Hematopoietic multipotent progenitor cell treated with erythropoietin and hydrocortisone succinate and interleukin-3 and kit ligand, for 17 days (in vitro differentiated cells): ENCODE results near the gene FLYWCH2.

Experiments
- DNase-seq: peaks from one replicate; pipeline ENCODE4 v3.0.0-alpha.2; 2015; ENCODE audit warnings: low spot score

The FLYWCH2 gene

GRCh38 chr16:2881783-2882649 is 999 bp upstream of the FLYWCH2 start:
- no peak for DNase-seq

- no peak for DNase-seq
These were observed 468 bp downstream of the FLYWCH2 start for GRCh38 chr16:2883458-2883908.

DNA sequence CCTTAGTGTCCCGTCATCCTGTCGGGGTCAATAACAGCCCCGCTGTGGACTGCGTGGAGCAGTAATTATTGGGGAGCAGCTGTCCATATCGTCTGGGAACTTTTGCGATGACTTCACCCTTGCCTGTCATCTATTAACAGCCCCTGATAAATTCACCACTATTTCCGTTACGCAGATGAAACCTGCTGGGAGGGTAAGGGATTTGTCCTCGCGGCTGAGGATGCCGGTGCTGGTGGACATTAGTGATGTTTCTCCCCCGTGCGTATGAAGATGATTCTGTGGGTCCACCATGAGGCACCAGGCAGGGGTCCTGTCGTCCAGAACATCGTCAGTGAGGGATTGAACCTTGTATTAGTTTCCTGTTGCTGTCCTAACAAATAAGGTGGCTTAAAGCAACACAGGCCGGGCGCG is 1.0 kb downstream of the FLYWCH2 start:
- no peak for DNase-seq

DNA sequence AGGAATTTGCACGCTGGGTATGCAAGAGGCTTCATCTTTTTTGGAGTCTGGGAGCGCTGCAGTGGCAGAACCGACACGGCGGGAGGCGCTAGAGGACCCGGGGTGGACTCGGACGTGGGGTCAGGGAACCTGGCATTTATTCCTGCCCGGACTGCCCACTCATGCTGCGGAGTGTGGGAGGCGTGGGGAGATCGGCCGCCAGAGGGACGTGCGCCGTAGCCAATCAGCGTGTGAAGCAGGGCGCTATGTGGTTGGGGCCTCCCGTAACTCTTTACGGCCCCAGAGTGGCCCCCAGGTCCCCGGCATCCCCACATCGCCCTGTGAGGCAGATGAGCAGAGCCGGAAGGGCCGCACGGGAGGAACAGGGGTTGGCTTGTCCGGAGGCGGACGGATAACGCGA is 11.2 kb downstream of the FLYWCH2 start:
- no peak for DNase-seq

- no peak for DNase-seq
These were observed 12.8 kb downstream of the FLYWCH2 start for GRCh38 chr16:2895813-2896212.

- no peak for DNase-seq
These were observed 13.5 kb downstream of the FLYWCH2 start for GRCh38 chr16:2896480-2897010.

DNA sequence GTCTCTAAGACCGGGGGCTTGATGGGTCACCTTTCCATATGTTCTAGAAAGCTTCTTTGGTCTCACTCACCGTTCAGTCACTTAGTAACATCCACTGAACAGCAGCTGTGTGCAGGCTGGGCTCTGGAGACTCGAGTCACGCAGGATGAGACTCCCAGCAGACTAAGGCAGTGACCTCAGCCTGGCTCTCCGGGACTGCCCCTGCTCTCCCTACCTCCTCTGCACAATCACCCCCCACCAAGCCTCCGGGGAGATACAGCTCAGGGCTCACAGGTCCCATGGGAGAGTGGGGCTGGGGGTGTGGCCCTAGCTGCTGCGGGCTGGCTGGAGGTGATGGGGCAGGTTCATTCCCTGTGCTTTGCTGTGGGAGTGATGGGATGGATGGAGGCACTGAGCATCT is 14.1 kb downstream of the FLYWCH2 start:
- DNase-seq = no peak

DNA sequence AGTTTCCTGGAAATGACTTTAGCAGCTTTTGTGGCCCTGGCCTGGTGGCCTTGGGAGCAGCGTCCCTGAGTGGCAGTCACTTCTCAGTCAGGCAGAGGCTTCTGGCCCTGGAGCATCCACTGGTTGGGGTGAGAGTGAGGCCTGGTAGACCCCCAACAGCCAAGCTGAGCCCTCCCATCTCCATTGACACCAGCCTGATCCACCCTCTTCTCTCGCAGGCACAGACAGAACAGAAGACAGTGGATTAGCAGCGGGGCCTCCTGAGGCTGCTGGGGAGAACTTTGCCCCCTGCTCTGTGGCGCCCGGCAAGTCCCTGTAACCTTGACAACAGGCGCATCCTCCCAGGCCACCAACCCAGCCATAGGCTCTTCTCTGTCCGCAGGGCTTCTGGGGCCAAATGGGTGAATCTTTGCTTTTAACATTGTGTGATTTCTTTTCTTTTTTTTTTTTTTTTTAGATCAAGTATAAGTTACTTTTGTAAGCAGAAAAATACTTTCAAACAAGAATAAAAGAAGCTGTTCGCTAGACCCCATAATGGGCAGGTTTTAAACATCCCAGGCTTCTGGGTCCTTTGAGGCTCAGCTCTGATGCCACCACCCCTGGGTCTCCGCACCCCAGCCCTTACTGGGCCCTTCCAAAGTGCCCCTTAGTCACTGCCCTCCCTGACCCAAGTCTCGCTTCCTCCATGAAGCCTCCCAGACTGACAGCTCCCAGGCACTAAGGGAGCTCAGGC is 16.0 kb downstream of the FLYWCH2 start:
- DNase-seq = no peak

GRCh38 chr16:2899564-2900072 is 16.6 kb downstream of the FLYWCH2 start:
- DNase-seq = no peak

DNA sequence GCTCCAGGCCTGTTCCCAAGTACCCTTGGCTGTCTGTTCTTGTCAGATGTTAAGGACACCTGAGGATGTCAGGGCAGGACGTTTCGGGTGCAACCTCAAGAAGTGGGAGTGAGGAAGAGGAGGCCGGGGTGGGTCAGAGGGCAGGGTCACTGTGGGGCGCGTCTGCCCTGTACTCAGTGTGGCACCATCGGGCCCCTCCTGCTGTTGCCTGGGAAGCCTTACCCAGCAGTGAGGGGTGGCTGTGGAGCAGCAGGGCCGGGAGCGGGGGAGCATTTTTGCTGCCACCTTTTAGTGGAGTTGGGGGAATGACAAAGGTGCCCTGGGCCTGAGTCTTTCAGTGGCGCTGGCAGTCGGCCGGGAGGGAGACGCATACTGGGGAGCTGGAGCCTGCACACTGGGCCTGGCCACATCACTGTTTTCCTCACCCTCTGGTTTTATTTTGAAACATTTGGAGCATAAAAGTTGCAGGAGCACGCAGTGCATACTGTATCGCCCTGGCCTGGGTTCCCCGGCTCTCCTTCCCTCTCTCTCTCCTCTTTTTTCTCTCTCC is 17.6 kb downstream of the FLYWCH2 start:
- DNase-seq = no peak

DNA sequence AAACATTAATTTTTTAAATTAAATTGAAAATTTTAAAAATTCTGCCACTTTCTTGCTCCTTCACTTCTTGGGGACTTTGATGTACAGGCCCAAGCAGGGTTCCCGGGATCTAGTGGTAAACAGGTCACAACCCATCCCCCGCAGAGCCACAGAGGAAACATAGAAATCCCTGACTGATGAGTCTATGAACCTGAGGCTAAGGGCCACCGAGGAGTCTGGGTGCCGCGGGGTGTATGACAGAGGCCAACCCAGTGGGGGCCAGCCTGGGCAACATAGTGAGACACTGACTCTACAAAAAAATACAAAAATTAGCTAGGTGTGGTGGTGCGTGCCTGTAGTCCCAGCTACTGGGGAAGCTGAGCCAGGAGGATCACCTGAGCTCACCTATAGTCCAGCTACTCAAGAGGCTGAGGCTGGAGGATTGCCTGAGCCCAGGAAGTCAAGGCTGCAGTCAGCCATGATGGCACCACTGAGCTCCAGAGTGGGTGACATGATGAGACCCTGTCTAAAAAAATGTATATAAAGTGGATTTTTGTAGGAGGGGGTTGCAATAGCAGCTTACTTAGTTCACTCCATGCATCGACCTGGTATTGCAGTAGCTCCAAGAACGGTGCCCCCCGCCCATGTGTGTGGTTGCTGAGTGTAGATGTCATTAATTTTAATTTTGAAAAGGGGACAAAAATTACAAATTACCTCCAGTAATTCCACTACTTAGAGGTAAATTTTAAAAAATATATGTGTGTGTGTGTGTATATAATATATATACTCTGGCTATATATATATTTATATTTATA is 19.5 kb downstream of the FLYWCH2 start:
- DNase-seq = no peak

DNA sequence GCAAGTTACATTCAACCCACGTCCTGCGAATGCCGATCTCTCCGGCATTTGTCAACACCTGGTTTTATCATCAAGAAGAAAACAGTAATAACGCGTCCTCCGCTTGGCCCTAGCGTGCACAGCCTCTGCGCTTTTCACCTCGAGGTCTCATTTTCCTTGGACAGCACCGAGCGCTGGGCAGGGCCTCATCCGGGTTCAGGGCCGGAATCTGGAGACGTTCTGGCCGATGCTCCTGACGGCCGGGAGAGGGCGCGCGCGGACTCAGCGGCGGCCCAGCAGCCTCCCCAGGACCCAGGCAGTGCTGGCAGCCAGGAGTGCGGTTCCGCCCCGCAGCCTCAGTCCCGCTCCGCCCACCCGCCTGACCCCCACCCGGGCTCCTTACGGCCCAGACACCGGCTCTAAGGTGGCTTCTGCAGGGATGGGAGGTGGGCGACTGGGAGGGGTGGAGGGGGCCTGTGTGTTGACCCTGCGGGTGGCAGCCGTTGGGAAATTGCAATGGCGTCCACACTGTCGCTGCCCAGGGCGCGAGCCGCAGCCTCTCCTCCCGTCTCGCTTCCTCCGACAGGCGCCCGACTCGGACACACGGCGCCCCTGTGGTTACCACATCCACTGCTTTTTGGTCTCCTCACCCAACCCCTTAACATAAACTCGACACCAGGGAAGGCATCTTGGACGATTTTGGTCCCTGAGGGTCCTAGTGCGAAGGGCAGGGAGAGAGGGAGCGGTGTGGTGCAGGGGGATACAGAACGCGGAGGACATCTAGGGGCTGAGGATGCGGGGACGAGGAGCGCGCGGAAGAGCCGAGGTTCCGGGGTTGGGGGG is 21.3 kb downstream of the FLYWCH2 start:
- DNase-seq = peak; percentile 84

DNA sequence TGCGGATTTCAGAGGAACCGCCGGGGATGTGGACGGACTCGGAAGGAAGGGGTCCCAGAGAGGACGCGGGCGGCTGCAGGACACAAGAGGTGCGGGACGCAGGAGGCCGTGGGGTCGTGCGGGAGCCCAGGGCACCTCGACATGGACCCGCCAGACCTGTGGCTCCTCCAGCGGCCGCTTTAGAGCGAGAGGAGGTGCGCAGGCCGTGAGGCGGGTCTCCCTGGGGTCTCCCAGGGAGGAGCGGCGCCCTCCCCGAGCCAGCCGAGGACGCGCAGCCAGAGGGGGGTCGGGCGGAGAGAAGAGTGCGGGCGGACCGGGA is 21.9 kb downstream of the FLYWCH2 start:
- no peak for DNase-seq

- DNase-seq = peak; percentile 98
These were observed 22.4 kb downstream of the FLYWCH2 start for GRCh38 chr16:2905241-2905987.

- DNase-seq = no peak
These were observed 23.0 kb downstream of the FLYWCH2 start for GRCh38 chr16:2905988-2906387.

GRCh38 chr16:2907084-2907753 is 24.2 kb downstream of the FLYWCH2 start:
- peak; percentile 56 for DNase-seq

- no peak for DNase-seq
These were observed 27.5 kb downstream of the FLYWCH2 start for GRCh38 chr16:2910441-2910969.

DNA sequence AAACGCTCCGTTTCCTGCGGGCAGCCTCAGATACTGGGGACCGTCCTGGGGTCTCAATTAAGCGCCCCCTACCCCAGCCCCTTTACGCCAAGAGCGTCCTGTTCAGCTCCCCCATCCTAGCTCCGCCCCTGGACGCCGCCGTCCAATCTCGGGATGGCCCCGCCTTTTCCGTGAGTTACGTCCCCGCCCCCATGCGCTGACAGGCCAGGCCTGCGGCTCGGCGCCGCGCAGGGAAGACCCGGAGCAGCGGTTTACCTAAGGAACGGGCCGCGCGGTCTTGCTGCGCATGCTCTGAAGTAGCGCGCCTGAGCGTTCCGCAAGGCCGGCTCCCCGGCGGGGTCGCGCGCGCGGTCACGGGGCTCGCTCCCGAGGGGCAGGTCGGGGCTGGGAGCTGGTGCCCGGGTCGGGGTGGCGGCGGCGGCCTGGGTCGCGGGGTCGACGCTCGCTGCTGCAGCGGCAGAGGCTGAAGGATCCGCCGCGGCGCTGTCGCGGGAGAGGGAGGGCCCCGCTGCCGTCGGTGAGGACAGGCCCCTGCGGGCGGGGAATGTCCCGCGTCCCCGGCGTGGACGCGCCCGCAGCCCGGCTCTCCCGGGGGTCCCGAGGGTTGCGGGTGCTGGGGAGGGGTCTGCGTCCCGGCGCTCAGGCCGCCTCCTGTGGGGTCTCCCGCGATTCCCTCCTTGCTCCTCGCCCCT is 28.8 kb downstream of the FLYWCH2 start, which contains the start of gene FLYWCH1:
Gene FLYWCH1 (plus strand): TSS at position 294 of the 692 bp plus-strand sequence. CDS start 17,755 bp downstream, outside the sequence.
- peak; percentile 94 for DNase-seq
